Adrenal gland (tissue), 12 donors: Measurements from ENCODE around the gene RSPH4A. TPM values are rescaled to one million over a fixed set of nuclear protein-coding genes. Genes with fewer than 3 reads are reported as not detected.

Experiments used
- DNase-seq, 7 donors: peaks; one replicate each; pipeline ENCODE4 v3.0.0-alpha.2; 2019 to 2020
- H3K27ac ChIP-seq, 5 donors: fragments of 200-600 bp; sonication (generic) in 4 of 5; 1 replicate in 3 of 5; 2 replicates in 2 of 5; pipeline versions ENCODE4 v1.5.1 to v1.8.0; 2016 to 2020; ENCODE audit warnings: mild to moderate bottlenecking in 1 of 5
- H3K27me3 ChIP-seq: fragments of 200-600 bp; 2 replicates; pipeline ENCODE4 v1.8.0; 2021
- H3K36me3 ChIP-seq, 2 donors: fragments of 200-600 bp; replicated peaks in 1 of 2; 1 replicate in 1 of 2; 2 replicates in 1 of 2; pipeline versions ENCODE4 v1.5.1 to v1.8.0; 2018 to 2022
- H3K4me1 ChIP-seq, 2 donors: fragments of 200-600 bp; replicated peaks in 1 of 2; 1 replicate in 1 of 2; 2 replicates in 1 of 2; pipeline versions ENCODE4 v1.5.1 to v1.8.0; 2018 to 2021
- H3K4me3 ChIP-seq, 4 donors: fragments of 200-600 bp; sonication (generic) in 3 of 4; one replicate each; pipeline ENCODE4 v1.5.1; 2016 to 2018
- H3K9me3 ChIP-seq, 3 donors: fragments of 200-600 bp; sonication (generic) in 1 of 3; replicated peaks in 1 of 3; 1 replicate in 2 of 3; 2 replicates in 1 of 3; pipeline versions ENCODE4 v1.5.1 to v1.8.0; 2016 to 2021
- CTCF ChIP-seq, 6 experiments: fragments of 450-650 bp in 4 of 6; fragments of 200-600 bp in 2 of 6; sonication (generic) in 1 of 6; IDR thresholded peaks; 1 replicate in 5 of 6; 2 replicates in 1 of 6; pipeline versions ENCODE4 v1.5.1 to v1.8.0; 2016 to 2021; ENCODE audit warnings: antibody characterized with exemption in 6 of 6, mild to moderate bottlenecking in 2 of 6, moderate library complexity in 1 of 6
- POLR2A ChIP-seq, 2 donors: fragments of 450-650 bp; IDR thresholded peaks; one replicate each; pipeline ENCODE4 v1.6.1; 2017; ENCODE audit warnings: antibody characterized with exemption in 2 of 2, mild to moderate bottlenecking in 2 of 2, moderate library complexity in 1 of 2
- WGBS, 4 donors: extraction: QIAGEN DNeasy Blood & Tissue Kit in 2 of 4; methylation state at CpG; one replicate each; pipeline versions ENCODE4 v1.1.5 to v1.1.7; 2013 to 2017; 5-methylcytosine and 5-hydroxymethylcytosine counted together
- intact Hi-C, 2 donors: fragments of 100-400 bp; cut with DNase I; formaldehyde crosslinking; loops; one replicate each; pipeline versions ENCODE4 v1.14.1 to v1.15.0; 2022 to 2023
- polyA plus RNA-seq, 3 donors: library from polyadenylated mRNA; stranded (reverse); fragments of 200-250 nt in 2 of 3; fragments of 350-450 nt in 1 of 3; fragmentation: Illumina TruSeq in 1 of 3; extraction: RNeasy Lipid Tissue Mini Kit (QIAGEN cat#74804) in 1 of 3; gene quantifications; one replicate each; pipeline ENCODE4 v1.2.3, GENCODE V29; 2013 to 2014
- total RNA-seq, 9 donors: library from RNA; depleted of rRNA in 4 of 9; stranded (reverse); fragments of >200 nt in 4 of 9; fragments of 120-200 nt in 1 of 9; fragmentation: NEBNext Ultra II Directional in 1 of 9; extraction: Animal tissue kit (Norgen Biotek cat#: 25700) in 1 of 9; gene quantifications; one replicate each; pipeline versions ENCODE4 v1.1.0 to v1.2.4, GENCODE V29; 2013 to 2023
- donor health status: healthy with polysubstance abuse.
- donor health status: Bipolar disorder and iron deficiency.
- donor health status: DM: yes; HTN: yes; CAD: no.
- donor health status: DM: no; HTN: no; CAD: no.
- donor health status: DM: no; HTN: no; CAD: no.
- donor health status: DM: yes; HTN: yes; CAD: no.

The RSPH4A gene
- total and polyA plus RNA-seq, 12 donors = 0.14 to 1.5 (median 0.58) TPM; not detected in 2

- peaks cover 0 to 12% of the 10 kb centered on the region in 2 donors for H3K36me3 ChIP-seq
- 59 to 64% (median 60%) methylated on average over 5 of the region's 5 CpGs for WGBS, 4 donors
- no peak overlapping the region for H3K4me3 ChIP-seq
- TF ChIP-seq CTCF (IDR thresholded peaks at IDR 0.05) (no peak), POLR2A (IDR thresholded peaks at IDR 0.05) (no peak)
- H3K27ac ChIP-seq = no peak overlapping the region
- peaks cover 8 to 22% of the 10 kb centered on the region in 2 donors for H3K4me1 ChIP-seq
- H3K27me3 ChIP-seq = no peaks in the 10 kb centered on the region
- no peak for DNase-seq
- H3K9me3 ChIP-seq = no peaks in the 10 kb centered on the region
- intact Hi-C loops = no loop called here
Measured at GRCh38 chr6:116577486-116577885, 38.8 kb upstream of the RSPH4A start.

- no peak overlapping the region for H3K4me3 ChIP-seq
- H3K36me3 ChIP-seq = peaks cover 0 to 12% of the 10 kb centered on the region in 2 donors
- H3K27me3 ChIP-seq = no peaks in the 10 kb centered on the region
Measured at GRCh38 chr6:116578335-116578734, 37.9 kb upstream of the RSPH4A start.

DNA sequence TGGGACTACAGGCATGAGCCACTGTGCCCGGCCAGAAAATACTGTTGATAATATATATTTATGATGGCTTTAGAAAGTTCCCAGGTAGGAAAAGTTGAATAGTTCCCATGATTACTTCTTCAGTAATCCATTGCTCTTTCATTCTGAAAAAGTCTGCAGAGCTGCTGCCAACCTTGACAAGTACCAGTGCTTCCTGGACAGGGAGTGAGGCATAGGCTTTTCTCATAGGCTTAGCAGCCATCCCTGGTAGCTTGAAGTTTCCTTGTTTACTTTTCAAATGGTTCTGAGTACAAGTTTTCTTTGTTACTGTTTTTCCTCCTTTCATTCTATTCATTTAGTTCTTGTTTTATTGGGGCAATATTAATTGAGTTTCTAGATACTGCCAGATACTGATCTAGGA lies 37.1 kb upstream of the RSPH4A start:
- H3K36me3 ChIP-seq = peaks cover 0 to 12% of the 10 kb centered on the region in 2 donors
- WGBS, 4 donors = 90 to 100% (median 96%) methylated on average over 1 of the region's 1 CpG

More at GRCh38 chr6:116578335-116578734, 37.9 kb upstream of the RSPH4A start:
- H3K4me1 ChIP-seq = peaks cover 0 to 17% of the 10 kb centered on the region in 2 donors
- H3K27ac ChIP-seq = no peak overlapping the region
- H3K9me3 ChIP-seq = no peaks in the 10 kb centered on the region
- DNase-seq = no peak
- intact Hi-C loops = no loop called here
- TF ChIP-seq CTCF (IDR thresholded peaks at IDR 0.05) (no peak), POLR2A (IDR thresholded peaks at IDR 0.05) (no peak)

GRCh38 chr6:116580198-116580597 lies 36.1 kb upstream of the RSPH4A start:
- no peaks in the 10 kb centered on the region for H3K27me3 ChIP-seq

More for the DNA sequence above, 37.1 kb upstream of the RSPH4A start:
- peaks cover 0 to 14% of the 10 kb centered on the region in 2 donors for H3K4me1 ChIP-seq
- no peak overlapping the region for H3K4me3 ChIP-seq
- H3K27ac ChIP-seq = no peak overlapping the region
- H3K27me3 ChIP-seq = no peaks in the 10 kb centered on the region
- intact Hi-C loops = no loop called here
- no peak for TF ChIP-seq CTCF (IDR thresholded peaks at IDR 0.05)
- TF ChIP-seq POLR2A (IDR thresholded peaks at IDR 0.05) = no peak
- no peak for DNase-seq
- no peaks in the 10 kb centered on the region for H3K9me3 ChIP-seq

More at GRCh38 chr6:116580198-116580597, 36.1 kb upstream of the RSPH4A start:
- Histone ChIP-seq H3K4me3 (no peak overlapping the region), H3K9me3 (no peaks in the 10 kb centered on the region), H3K4me1 (peaks cover 0 to 12% of the 10 kb centered on the region in 2 donors), H3K36me3 (peaks cover 0 to 12% of the 10 kb centered on the region in 2 donors), H3K27ac (no peak overlapping the region)
- no peak for DNase-seq
- TF ChIP-seq CTCF (IDR thresholded peaks at IDR 0.05) (no peak), POLR2A (IDR thresholded peaks at IDR 0.05) (no peak)
- 88 to 95% (median 91%) methylated on average over 2 of the region's 2 CpGs for WGBS, 4 donors
- intact Hi-C loops = no loop called here
